H1 (cell line): ENCODE results near the gene RNF20. TPM values are rescaled to one million over a fixed set of nuclear protein-coding genes. Genes with fewer than 3 reads are reported as not detected.

Experiments
- NRF1 ChIP-seq: IDR thresholded peaks from 2 replicates; pipeline ENCODE4 v1.6.1; 2011; ENCODE audit warnings: mild to moderate bottlenecking, low read depth, low read length, improper control_type of control experiment
- POLR2A ChIP-seq, 2 experiments: IDR thresholded peaks; 1 replicate in 1 of 2; 2 replicates in 1 of 2; pipeline ENCODE4 v1.6.1; 2011; ENCODE audit warnings: low read depth in 2 of 2, low read length in 2 of 2, mild to moderate bottlenecking in 2 of 2; ENCODE audit errors: control extremely low read depth in 1 of 2
- RBBP5 ChIP-seq: IDR thresholded peaks from 2 replicates; pipeline ENCODE4 v1.7.1; 2012; ENCODE audit warnings: low read depth, mild to moderate bottlenecking, inconsistent platforms, low read length, moderate library complexity, borderline replicate concordance
- SP1 ChIP-seq: IDR thresholded peaks from 2 replicates; pipeline ENCODE4 v1.6.1; 2011; ENCODE audit warnings: low read depth, low read length
- polyA plus RNA-seq, 7 experiments: library from polyadenylated mRNA; depleted of rRNA in 3 of 7; stranded (reverse) in 5 of 7; unstranded in 2 of 7; fragments of >200 nt in 5 of 7; fragments of 200-250 nt in 2 of 7; gene quantifications; 1 replicate in 5 of 7; 2 replicates in 1 of 7; 4 replicates in 1 of 7; pipeline versions ENCODE4 v1.2.1 to v1.2.3, GENCODE V29; 2011 to 2013; ENCODE audit warnings: missing spikeins in 2 of 7, mixed read lengths in 2 of 7
- total RNA-seq: library from RNA; stranded (reverse); fragmentation: NEBNext Ultra II Directional; extraction: Animal tissue kit (Norgen Biotek cat#: 25700); gene quantifications from 2 replicates; pipeline ENCODE4 v1.2.1, GENCODE V29; 2021

Gene RNF20
- total and polyA plus RNA-seq, 2 of the 8 experiments (the other 6 are each of a cell fraction or from before 2014, with no cell fraction given) = 9.4 to 65.2 TPM

DNA sequence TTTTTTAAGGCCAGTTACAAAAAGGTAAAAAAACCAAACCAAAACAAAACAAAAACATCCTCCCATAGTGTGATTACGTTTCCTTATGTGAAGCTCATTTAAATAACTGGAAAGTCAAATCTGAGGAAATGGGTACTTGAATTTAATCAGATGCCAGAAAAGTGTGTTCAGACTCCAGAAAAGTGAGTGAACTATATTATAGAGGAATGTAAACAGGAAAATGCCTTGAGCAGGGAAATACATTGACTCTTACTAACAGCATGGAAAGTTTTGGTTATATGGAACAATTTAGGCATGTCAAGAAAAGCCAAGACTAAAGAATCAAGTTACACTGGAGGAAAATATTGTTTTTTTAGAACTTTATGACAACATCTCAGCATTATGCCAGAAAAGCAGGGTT lies 37.8 kb upstream of the RNF20 start (continued):
- TF ChIP-seq POLR2A (IDR thresholded peaks at IDR 0.05; ENCODE audit: control extremely low read depth in 1 of 2, low read depth in 2 of 2, low read length in 2 of 2) (no peak), RBBP5 (no peak), SP1 (no peak), NRF1 (no peak)
